Endothelial cell of umbilical vein (primary cell): ENCODE results near the gene ELMO2. TPM values are rescaled to one million over a fixed set of nuclear protein-coding genes. Genes with fewer than 3 reads are reported as not detected.

Experiments used
- BruUV-seq: library from RNA; stranded (reverse); fragments of 400-500 nt; replicated peaks from 2 replicates; lab custom pipeline; 2021; lab: Mats Ljungman, UMichigan
- CTCF ChIA-PET: fragments of 300-600, 350-600 bp; sonication (Branson Sonifier 250); formaldehyde crosslinking; loops from one replicate; lab custom pipeline; 2021; ENCODE audit warnings: antibody characterized with exemption, inconsistent platforms; lab: Charles Lee
- POLR2A ChIA-PET: fragments of 300-600, 350-600 bp; sonication (Branson Sonifier 250); formaldehyde crosslinking; loops from one replicate; lab custom pipeline; 2021; ENCODE audit warnings: antibody characterized with exemption, inconsistent platforms; lab: Charles Lee
- DNase-seq: peaks from one replicate; pipeline ENCODE4 v3.0.0-alpha.2; 2011; ENCODE audit warnings: low read depth, low spot score
- FAIRE-seq: peaks from 2 replicates; lab custom pipeline; 2011; peaks lifted over from hg19 to GRCh38; lab: Jason Lieb, UNC
- H2AFZ ChIP-seq: 2 replicates; pipeline ENCODE4 v1.6.0; 2012; ENCODE audit warnings: low read depth, low read length, control low read depth, inconsistent platforms
- H3K27ac ChIP-seq: 2 replicates; pipeline ENCODE4 v1.5.1; 2011; ENCODE audit warnings: low read depth, mild to moderate bottlenecking, control low read depth, low read length, moderate library complexity; ENCODE audit not compliant: insufficient read depth
- H3K27me3 ChIP-seq, 2 experiments: 2 replicates each; pipeline versions ENCODE4 v1.6.0 to v1.6.1; 2011; ENCODE audit warnings: low read length in 2 of 2, mixed read lengths in 1 of 2; ENCODE audit not compliant: control insufficient read depth in 2 of 2, insufficient read depth in 2 of 2
- H3K36me3 ChIP-seq, 2 experiments: 2 replicates in 1 of 2; 3 replicates in 1 of 2; pipeline ENCODE4 v1.5.1; 2011; ENCODE audit warnings: low read length in 2 of 2, mild to moderate bottlenecking in 1 of 2, moderate library complexity in 1 of 2; ENCODE audit not compliant: control insufficient read depth in 2 of 2, insufficient read depth in 2 of 2; ENCODE audit errors: extremely low read depth in 1 of 2
- H3K4me1 ChIP-seq: 3 replicates; pipeline ENCODE4 v1.5.1; 2011; ENCODE audit warnings: mild to moderate bottlenecking, low read length; ENCODE audit not compliant: control insufficient read depth, insufficient read depth; ENCODE audit errors: extremely low read depth
- H3K4me2 ChIP-seq: 2 replicates; pipeline ENCODE4 v1.6.1; 2011; ENCODE audit warnings: low read length, control low read depth, mixed read lengths; ENCODE audit not compliant: insufficient read depth
- H3K4me3 ChIP-seq, 3 experiments: fragments of 200-600 bp in 1 of 3; sonication (generic), shearing (Covaris generic) in 1 of 3; replicated peaks in 1 of 3; 2 replicates each; pipeline ENCODE4 v1.5.1; 2011 to 2016; ENCODE audit warnings: control low read depth in 3 of 3, low read length in 3 of 3, mild to moderate bottlenecking in 2 of 3, inconsistent platforms in 1 of 3, low read depth in 1 of 3, moderate library complexity in 1 of 3; ENCODE audit not compliant: insufficient read depth in 1 of 3
- H3K79me2 ChIP-seq: 2 replicates; pipeline ENCODE4 v1.6.0; 2012; ENCODE audit warnings: low read length, inconsistent platforms; ENCODE audit not compliant: control insufficient read depth, insufficient read depth
- H3K9ac ChIP-seq: replicated peaks from 2 replicates; pipeline ENCODE3; 2011; ENCODE audit warnings: low read length, control low read depth; ENCODE audit not compliant: insufficient read depth; ENCODE audit errors: extremely low read depth
- H3K9me1 ChIP-seq: replicated peaks from 3 replicates; pipeline ENCODE4 v1.6.0; 2011; ENCODE audit warnings: mild to moderate bottlenecking, low read length; ENCODE audit not compliant: control insufficient read depth, insufficient read depth; ENCODE audit errors: extremely low read depth
- H3K9me3 ChIP-seq: replicated peaks from 2 replicates; pipeline ENCODE4 v1.5.1; 2012; ENCODE audit warnings: low read length, inconsistent platforms; ENCODE audit not compliant: control insufficient read depth, insufficient read depth
- H4K20me1 ChIP-seq: replicated peaks from 2 replicates; pipeline ENCODE3; 2011; ENCODE audit warnings: mild to moderate bottlenecking, low read length; ENCODE audit not compliant: control insufficient read depth, insufficient read depth; ENCODE audit errors: extremely low read depth
- EZH2 ChIP-seq: IDR thresholded peaks from 2 replicates; pipeline ENCODE4 v1.6.1; 2012; ENCODE audit warnings: borderline replicate concordance, low read depth, mild to moderate bottlenecking, moderate library complexity, low read length, inconsistent platforms; ENCODE audit not compliant: severe bottlenecking
- FOS ChIP-seq: IDR thresholded peaks from 2 replicates; pipeline ENCODE4 v1.6.1; 2011; ENCODE audit warnings: mild to moderate bottlenecking, low read length, moderate library complexity, borderline replicate concordance; ENCODE audit not compliant: insufficient read depth
- GATA2 ChIP-seq: IDR thresholded peaks from 2 replicates; pipeline ENCODE4 v1.7.0; 2011; ENCODE audit warnings: low read depth, mild to moderate bottlenecking, moderate library complexity, mixed read lengths, low read length; ENCODE audit not compliant: insufficient read length, insufficient read depth
- JUN ChIP-seq: IDR thresholded peaks from 2 replicates; pipeline ENCODE4 v1.6.1; 2011; ENCODE audit warnings: borderline replicate concordance, low read depth; ENCODE audit not compliant: insufficient read length, insufficient read depth
- MYC ChIP-seq: IDR thresholded peaks from one replicate; pipeline ENCODE4 v1.6.1; 2011; ENCODE audit warnings: mild to moderate bottlenecking, low read depth, low read length
- POLR2A ChIP-seq: IDR thresholded peaks from 2 replicates; pipeline ENCODE4 v1.6.1; 2012; ENCODE audit warnings: low read depth, mild to moderate bottlenecking, control low read depth, low read length
- POLR2AphosphoS5 ChIP-seq: IDR thresholded peaks from 2 replicates; pipeline ENCODE4 v1.6.1; 2012; ENCODE audit warnings: low read depth, mild to moderate bottlenecking, control low read depth, low read length, moderate library complexity; ENCODE audit not compliant: insufficient read depth
- dilution Hi-C: fragments of 300-500 bp; cut with MboI; formaldehyde crosslinking; loops from one replicate; pipeline ENCODE4 v1.15.0; 2019; ENCODE audit warnings: low sequenced_read_pairs; ENCODE audit not compliant: extremely low pct_ligation_motif_present
- intact Hi-C: fragments of 100-400 bp; cut with micrococcal nuclease; formaldehyde crosslinking; loops from one replicate; pipeline ENCODE4 v1.10.0; 2022
- polyA plus RNA-seq, 4 experiments: library from polyadenylated mRNA; depleted of rRNA in 3 of 4; stranded (reverse) in 3 of 4; unstranded in 1 of 4; fragments of >200 nt; gene quantifications; 2 replicates each; pipeline versions ENCODE4 v1.2.1 to v1.2.3, GENCODE V29; 2011 to 2012; ENCODE audit warnings: missing spikeins in 1 of 4
- total RNA-seq: library from RNA; stranded (reverse); gene quantifications from 2 replicates; pipeline ENCODE4 v1.2.3, GENCODE V29; 2021
- TF ChIP-seq, protein P1 (sequence below): IDR thresholded peaks from 2 replicates; pipeline ENCODE4 v1.6.1; 2011; ENCODE audit not compliant: insufficient read depth, insufficient read length
- TF ChIP-seq, protein P2 (sequence below), 2 donors: IDR thresholded peaks; 1 replicate in 1 of 2; 2 replicates in 1 of 2; pipeline ENCODE4 v1.5.1; 2011; ENCODE audit warnings: low read length in 2 of 2, mild to moderate bottlenecking in 2 of 2, moderate library complexity in 2 of 2, control low read depth in 1 of 2, inconsistent platforms in 1 of 2, low read depth in 1 of 2; ENCODE audit not compliant: insufficient read depth in 1 of 2; ENCODE audit errors: extremely low read depth in 1 of 2

Gene ELMO2
- total and polyA plus RNA-seq, 2 donors (not counting 3 experiments of a cell fraction or from before 2014, with no cell fraction given): 35.1 to 43.5 TPM

DNA sequence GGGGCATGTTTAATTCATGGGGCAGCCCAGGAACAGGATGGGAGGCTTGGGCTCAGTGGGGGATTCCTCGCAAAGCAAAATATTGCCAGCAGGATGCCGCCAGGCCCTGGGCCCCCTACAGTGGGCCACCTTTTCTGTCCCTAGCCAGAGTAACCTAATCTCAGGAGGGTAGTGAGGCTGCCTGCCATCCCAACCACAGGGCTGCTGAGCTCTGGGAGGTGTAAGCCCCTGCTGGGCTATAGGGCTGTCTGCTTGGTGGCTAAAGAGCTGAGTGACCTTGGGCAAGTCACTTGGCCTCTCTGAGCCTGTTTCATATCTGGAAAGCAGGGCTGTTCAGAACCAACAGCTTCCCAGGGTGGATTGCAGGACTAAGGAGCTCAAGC, 62.4 kb downstream of the ELMO2 start:
- BruUV-seq: no TSS peak
- H3K36me3 ChIP-seq: no peaks in the 10 kb centered on the region
- no peaks in the 10 kb centered on the region for H3K9me1 ChIP-seq
- POLR2A ChIA-PET: no interaction called here
- H3K79me2 ChIP-seq: no peaks in the 10 kb centered on the region
- FAIRE-seq: no peak
- no peak overlapping the region for H2AFZ ChIP-seq
- TF ChIP-seq EZH2 (no peak), FOS (no peak), POLR2A (no peak)
- TF ChIP-seq, protein P1, sequence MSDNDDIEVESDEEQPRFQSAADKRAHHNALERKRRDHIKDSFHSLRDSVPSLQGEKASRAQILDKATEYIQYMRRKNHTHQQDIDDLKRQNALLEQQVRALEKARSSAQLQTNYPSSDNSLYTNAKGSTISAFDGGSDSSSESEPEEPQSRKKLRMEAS: no peak
- no peak overlapping the region for H3K4me3 ChIP-seq
- H3K9ac ChIP-seq: no peak overlapping the region
- CTCF ChIA-PET: interaction anchor here (1.1 to 2.2 kb wide), 3 partner anchors 37 to 215 kb away, joined by 3 to 4 read pairs (median 3); no protein-coding TSS in a partner anchor
- DNase-seq: no peak
- intact Hi-C loops: no loop called here
- no peaks in the 10 kb centered on the region for H4K20me1 ChIP-seq
- H3K27me3 ChIP-seq: peaks cover 20 to 23% of the 10 kb centered on the region in 2 experiments
- H3K9me3 ChIP-seq: no peaks in the 10 kb centered on the region
- H3K4me2 ChIP-seq: no peak overlapping the region
- dilution Hi-C loops: no loop called here
- H3K27ac ChIP-seq: no peak overlapping the region
- H3K4me1 ChIP-seq: no peaks in the 10 kb centered on the region

DNA sequence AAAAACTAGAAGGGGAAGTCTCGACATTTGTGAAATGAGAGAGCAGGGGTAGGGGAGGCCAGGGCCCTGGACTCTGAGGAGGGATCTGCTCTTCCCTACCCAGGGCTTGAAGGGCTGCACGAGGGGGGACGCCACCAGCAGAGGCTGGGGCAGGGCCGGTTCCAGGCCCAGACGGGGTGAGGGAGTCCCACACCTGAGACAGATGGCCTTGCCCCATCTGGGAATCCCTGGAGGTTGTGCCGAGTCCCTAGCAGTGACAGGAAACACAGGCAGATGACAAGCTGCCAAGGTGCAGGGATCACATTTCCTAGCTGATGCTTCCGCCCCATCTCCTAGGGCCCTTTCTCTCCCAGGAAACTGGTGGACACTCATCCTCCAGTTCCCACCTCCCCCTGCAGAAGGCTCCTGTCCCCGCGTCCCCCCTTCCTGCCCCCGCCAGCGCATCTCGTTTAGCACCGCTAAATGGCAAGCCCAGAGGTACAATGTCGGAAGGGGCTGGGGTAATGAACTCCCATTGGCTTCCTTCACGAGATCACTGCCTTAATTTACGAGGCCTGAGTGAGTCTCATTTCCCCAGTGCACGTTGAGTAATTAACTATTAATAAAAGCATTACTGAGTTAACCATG, 63.0 kb downstream of the ELMO2 start:
- ChIA-PET POLR2A (no interaction called here), CTCF (interaction anchor here (1.1 to 2.2 kb wide), 3 partner anchors 37 to 215 kb away, joined by 3 to 4 read pairs (median 3); no protein-coding TSS in a partner anchor)
- no peak overlapping the region for H3K27ac ChIP-seq
- no peak overlapping the region for H2AFZ ChIP-seq
- no peak for DNase-seq
- H3K9me3 ChIP-seq: no peaks in the 10 kb centered on the region
- H3K9ac ChIP-seq: no peak overlapping the region
- TF ChIP-seq, protein P2, sequence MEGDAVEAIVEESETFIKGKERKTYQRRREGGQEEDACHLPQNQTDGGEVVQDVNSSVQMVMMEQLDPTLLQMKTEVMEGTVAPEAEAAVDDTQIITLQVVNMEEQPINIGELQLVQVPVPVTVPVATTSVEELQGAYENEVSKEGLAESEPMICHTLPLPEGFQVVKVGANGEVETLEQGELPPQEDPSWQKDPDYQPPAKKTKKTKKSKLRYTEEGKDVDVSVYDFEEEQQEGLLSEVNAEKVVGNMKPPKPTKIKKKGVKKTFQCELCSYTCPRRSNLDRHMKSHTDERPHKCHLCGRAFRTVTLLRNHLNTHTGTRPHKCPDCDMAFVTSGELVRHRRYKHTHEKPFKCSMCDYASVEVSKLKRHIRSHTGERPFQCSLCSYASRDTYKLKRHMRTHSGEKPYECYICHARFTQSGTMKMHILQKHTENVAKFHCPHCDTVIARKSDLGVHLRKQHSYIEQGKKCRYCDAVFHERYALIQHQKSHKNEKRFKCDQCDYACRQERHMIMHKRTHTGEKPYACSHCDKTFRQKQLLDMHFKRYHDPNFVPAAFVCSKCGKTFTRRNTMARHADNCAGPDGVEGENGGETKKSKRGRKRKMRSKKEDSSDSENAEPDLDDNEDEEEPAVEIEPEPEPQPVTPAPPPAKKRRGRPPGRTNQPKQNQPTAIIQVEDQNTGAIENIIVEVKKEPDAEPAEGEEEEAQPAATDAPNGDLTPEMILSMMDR (IDR thresholded peaks at IDR 0.05; ENCODE audit: extremely low read depth in 1 of 2, insufficient read depth in 1 of 2, low read depth in 1 of 2, low read length in 2 of 2): no peak
- TF ChIP-seq MYC (no peak), POLR2A (no peak), GATA2 (no peak), EZH2 (no peak), POLR2AphosphoS5 (no peak), FOS (no peak), JUN (no peak)
- TF ChIP-seq, protein P1: no peak
- H4K20me1 ChIP-seq: no peaks in the 10 kb centered on the region
- H3K79me2 ChIP-seq: no peaks in the 10 kb centered on the region
- H3K36me3 ChIP-seq: no peaks in the 10 kb centered on the region
- no peak for FAIRE-seq
- H3K4me3 ChIP-seq: no peak overlapping the region
- dilution Hi-C loops: no loop called here
- H3K9me1 ChIP-seq: no peaks in the 10 kb centered on the region
- H3K27me3 ChIP-seq: peaks cover 20 to 23% of the 10 kb centered on the region in 2 experiments
- H3K4me2 ChIP-seq: no peak overlapping the region
- intact Hi-C loops: no loop called here
- no TSS peak for BruUV-seq
- H3K4me1 ChIP-seq: no peaks in the 10 kb centered on the region
